Left ventricle myocardium inferior (tissue), 1 donor: ENCODE results near the gene PMIS2. TPM values are rescaled to one million over a fixed set of nuclear protein-coding genes. Genes with fewer than 3 reads are reported as not detected.

Experiments
- DNase-seq: peaks from one replicate; pipeline ENCODE4 v3.0.0-alpha.2; 2020
- H3K27ac ChIP-seq: fragments of 200-600 bp; replicated peaks from 2 replicates; pipeline ENCODE4 v1.8.0; 2021
- H3K27me3 ChIP-seq: fragments of 200-600 bp; 2 replicates; pipeline ENCODE4 v1.8.0; 2021; ENCODE audit warnings: low read depth
- H3K36me3 ChIP-seq: fragments of 200-600 bp; 2 replicates; pipeline ENCODE4 v1.8.0; 2021
- H3K4me1 ChIP-seq: fragments of 200-600 bp; 2 replicates; pipeline ENCODE4 v1.8.0; 2021
- H3K4me3 ChIP-seq: fragments of 200-600 bp; 2 replicates; pipeline ENCODE4 v1.8.0; 2021; ENCODE audit warnings: mild to moderate bottlenecking, moderate library complexity
- H3K9me3 ChIP-seq: fragments of 200-600 bp; replicated peaks from 2 replicates; pipeline ENCODE4 v1.8.0; 2021
- CTCF ChIP-seq: fragments of 200-600 bp; IDR thresholded peaks from 2 replicates; pipeline ENCODE4 v1.8.0; 2021; ENCODE audit warnings: antibody characterized with exemption, mild to moderate bottlenecking, borderline replicate concordance
- intact Hi-C: fragments of 100-400 bp; cut with micrococcal nuclease; formaldehyde crosslinking; loops from one replicate; pipeline ENCODE4 v1.11.0; 2022
- total RNA-seq: library from RNA; stranded (reverse); fragmentation: NEBNext Ultra II Directional; extraction: Animal tissue kit (Norgen Biotek cat#: 25700); gene quantifications from one replicate; pipeline ENCODE4 v1.2.1, GENCODE V29; 2021
- donor health status: DM: no; HTN: yes; CAD: no; lungs with severe emphysema.

The PMIS2 gene
- total RNA-seq, 1 donor from 2014 or later: not detected

- intact Hi-C loops: no loop called here
- no peaks in the 10 kb centered on the region for H3K36me3 ChIP-seq
- H3K4me1 ChIP-seq: peaks cover 13% of the 10 kb centered on the region
- H3K4me3 ChIP-seq: no peak overlapping the region
- peaks cover 44% of the 10 kb centered on the region for H3K27me3 ChIP-seq
- no peaks in the 10 kb centered on the region for H3K9me3 ChIP-seq
- no peak for DNase-seq
- H3K27ac ChIP-seq: no peak overlapping the region
- no peak for TF ChIP-seq CTCF
These were observed 31.9 kb upstream of the PMIS2 start for GRCh38 chr19:35554076-35554475.

- DNase-seq: no peak
- H3K27me3 ChIP-seq: peaks cover 58% of the 10 kb centered on the region
- intact Hi-C loops: no loop called here
- peaks cover 13% of the 10 kb centered on the region for H3K4me1 ChIP-seq
- no peaks in the 10 kb centered on the region for H3K9me3 ChIP-seq
- no peaks in the 10 kb centered on the region for H3K36me3 ChIP-seq
- TF ChIP-seq CTCF: no peak
- no peak overlapping the region for H3K4me3 ChIP-seq
- H3K27ac ChIP-seq: no peak overlapping the region
These were observed 30.5 kb upstream of the PMIS2 start for GRCh38 chr19:35555301-35556005.

- no peak for TF ChIP-seq CTCF
- H3K4me3 ChIP-seq: no peak overlapping the region
- no peaks in the 10 kb centered on the region for H3K9me3 ChIP-seq
- H3K27ac ChIP-seq: no peak overlapping the region
- peaks cover 13% of the 10 kb centered on the region for H3K4me1 ChIP-seq
- peaks cover 64% of the 10 kb centered on the region for H3K27me3 ChIP-seq
- intact Hi-C loops: no loop called here
- no peak for DNase-seq
- no peaks in the 10 kb centered on the region for H3K36me3 ChIP-seq
These were observed 29.9 kb upstream of the PMIS2 start for GRCh38 chr19:35556025-35556590.

- no peak for DNase-seq
- H3K4me1 ChIP-seq: peaks cover 13% of the 10 kb centered on the region
- H3K27ac ChIP-seq: no peak overlapping the region
- no peaks in the 10 kb centered on the region for H3K36me3 ChIP-seq
- intact Hi-C loops: no loop called here
- peaks cover 73% of the 10 kb centered on the region for H3K27me3 ChIP-seq
- TF ChIP-seq CTCF: no peak
- H3K9me3 ChIP-seq: no peaks in the 10 kb centered on the region
- peak overlapping the region; percentile 56 for H3K4me3 ChIP-seq
These were observed 29.0 kb upstream of the PMIS2 start for GRCh38 chr19:35556846-35557538.

- H3K36me3 ChIP-seq: no peaks in the 10 kb centered on the region
- H3K4me3 ChIP-seq: peak overlapping the region; percentile 56
- no peak for TF ChIP-seq CTCF
- no peak overlapping the region for H3K27ac ChIP-seq
- no peaks in the 10 kb centered on the region for H3K9me3 ChIP-seq
- peak; percentile 51 for DNase-seq
- intact Hi-C loops: no loop called here
- peaks cover 80% of the 10 kb centered on the region for H3K27me3 ChIP-seq
- peaks cover 13% of the 10 kb centered on the region for H3K4me1 ChIP-seq
These were observed 28.2 kb upstream of the PMIS2 start for GRCh38 chr19:35557539-35558399.
